Activated T-cell treated with anti-CD3 and anti-CD28 coated beads for 48 hours (primary cell): ENCODE results near the gene ATF6B.
A peak's percentile ranks its signal among the peaks of the same experiment; 100 is the strongest.

Experiments used
- DNase-seq: peaks from one replicate; pipeline ENCODE4 v3.0.0-alpha.2; 2020; ENCODE audit warnings: low read depth

Gene ATF6B

DNA sequence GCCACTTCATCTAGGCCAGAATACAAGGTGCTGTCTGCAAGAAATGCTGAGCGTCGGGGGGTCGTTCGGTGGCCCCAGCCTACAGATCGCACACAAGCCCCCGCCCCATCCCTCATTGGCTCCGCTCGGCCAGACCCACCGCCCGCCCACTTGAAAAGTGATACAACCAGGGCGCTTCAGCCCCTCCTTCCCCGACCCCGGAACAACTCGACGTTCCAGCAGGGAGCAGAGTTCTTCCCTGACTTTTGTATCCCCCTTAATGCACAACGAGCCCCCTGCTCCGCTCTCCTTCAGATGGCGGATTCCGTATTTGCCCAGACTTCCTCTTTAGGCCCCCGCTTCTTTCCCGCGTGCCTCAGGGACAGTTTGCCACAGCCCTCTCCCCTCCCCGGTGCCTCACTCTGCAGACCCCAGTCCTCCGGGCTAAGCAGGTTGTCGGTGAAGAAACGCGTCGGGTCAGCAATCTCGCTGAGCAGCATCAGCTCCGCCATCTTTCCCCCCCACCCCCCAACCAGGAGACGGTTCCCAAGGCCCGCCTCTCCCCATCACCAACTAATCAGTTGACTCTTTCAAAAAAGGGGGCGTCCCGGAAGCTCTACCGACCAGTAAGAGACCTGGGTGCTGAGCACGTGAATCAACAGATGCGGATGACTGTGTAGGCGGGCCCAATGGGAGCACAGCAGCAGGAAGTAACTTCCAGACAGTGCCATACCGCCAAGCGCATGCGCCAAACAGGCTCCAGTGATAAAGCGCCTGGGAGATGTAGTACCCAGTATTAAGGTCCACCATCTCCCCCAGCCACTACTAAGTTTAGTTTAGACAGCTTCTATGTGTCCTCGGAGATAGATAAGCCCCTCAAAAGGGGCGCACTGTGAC, at the start of gene ATF6B:
ATF6B (minus strand) TSS at position 530 of the 876 bp plus-strand sequence; CDS start at position 491, 39 bp downstream.
- DNase-seq, result peak; percentile 91

- peak; percentile 33 for DNase-seq
These were observed 49.2 kb upstream of the ATF6B start for GRCh38 chr6:32177183-32177787.

GRCh38 chr6:32176476-32177182, 48.6 kb upstream of the ATF6B start:
- no peak for DNase-seq

GRCh38 chr6:32175711-32176475, 47.8 kb upstream of the ATF6B start, which contains the start of gene AGPAT1:
TSS of gene AGPAT1 (minus strand) at chr6:32176084. CDS start at chr6:32171496, 4,588 bp downstream.
- DNase-seq, result peak; percentile 94

DNA sequence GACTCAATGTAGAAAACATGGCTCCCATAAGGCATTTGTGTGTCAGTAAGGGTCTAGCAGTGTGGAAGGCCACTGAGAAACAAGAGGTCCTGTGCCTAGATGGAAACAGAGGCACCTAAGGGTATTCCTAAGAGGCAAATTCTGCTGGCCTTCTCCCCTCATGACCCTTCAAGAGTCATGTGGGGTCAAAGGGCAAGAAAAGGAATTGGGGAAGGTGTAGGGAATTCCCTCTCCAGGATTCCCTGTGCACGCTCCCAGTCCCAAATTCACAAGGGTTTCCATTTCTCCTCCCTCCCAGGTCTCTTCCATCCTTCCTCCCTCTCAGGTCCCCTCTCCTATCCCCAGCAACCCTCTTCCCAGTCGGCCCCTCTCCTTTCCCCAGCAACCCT, 47.3 kb upstream of the ATF6B start:
- no peak for DNase-seq

GRCh38 chr6:32174416-32174815, 46.4 kb upstream of the ATF6B start:
- DNase-seq, result no peak

- DNase-seq, result no peak
These were observed 45.1 kb upstream of the ATF6B start for GRCh38 chr6:32173051-32173727.

DNA sequence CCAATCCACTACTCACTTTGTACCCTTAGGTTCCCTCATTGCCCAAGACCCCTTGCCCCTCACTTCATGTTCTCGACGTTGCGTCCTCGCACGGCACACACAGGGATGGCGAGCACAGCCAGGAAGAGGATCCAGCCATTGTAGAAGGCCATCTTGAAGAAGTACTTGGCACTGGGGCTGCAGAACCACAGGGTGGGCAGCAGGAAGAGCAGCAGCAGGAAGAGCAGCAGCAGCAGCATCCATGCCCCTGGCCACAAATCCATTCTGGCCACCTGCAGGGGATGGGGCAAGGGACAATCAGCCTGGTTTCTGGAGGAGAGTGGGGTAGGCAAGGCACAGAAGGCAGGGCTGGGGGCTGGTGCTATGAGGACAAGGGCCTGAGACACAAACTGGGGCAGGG, 43.2 kb upstream of the ATF6B start:
- no peak for DNase-seq

DNA sequence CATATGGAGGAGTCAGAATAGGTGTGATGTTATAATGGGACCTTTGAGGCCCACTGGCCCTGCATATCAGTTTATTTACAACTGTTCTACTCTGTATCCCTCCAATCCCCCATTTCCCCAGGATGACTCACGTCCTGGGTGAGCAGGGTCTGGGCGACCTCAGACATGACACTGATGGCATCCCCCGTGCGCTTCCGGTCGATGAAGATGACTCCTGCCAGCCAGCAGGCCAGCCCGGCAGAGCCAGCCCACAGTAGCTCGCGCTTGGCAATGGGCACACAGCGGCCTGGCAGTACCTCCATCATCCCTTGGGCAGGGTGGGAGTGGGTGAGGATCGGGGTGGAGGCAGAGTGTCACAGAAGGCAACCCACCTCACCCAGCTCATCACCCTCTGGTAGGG, 42.2 kb upstream of the ATF6B start:
- no peak for DNase-seq

- DNase-seq, result no peak
These were observed 41.0 kb upstream of the ATF6B start for GRCh38 chr6:32168807-32169591.

- DNase-seq, result no peak
These were observed 40.3 kb upstream of the ATF6B start for GRCh38 chr6:32168350-32168749.

DNA sequence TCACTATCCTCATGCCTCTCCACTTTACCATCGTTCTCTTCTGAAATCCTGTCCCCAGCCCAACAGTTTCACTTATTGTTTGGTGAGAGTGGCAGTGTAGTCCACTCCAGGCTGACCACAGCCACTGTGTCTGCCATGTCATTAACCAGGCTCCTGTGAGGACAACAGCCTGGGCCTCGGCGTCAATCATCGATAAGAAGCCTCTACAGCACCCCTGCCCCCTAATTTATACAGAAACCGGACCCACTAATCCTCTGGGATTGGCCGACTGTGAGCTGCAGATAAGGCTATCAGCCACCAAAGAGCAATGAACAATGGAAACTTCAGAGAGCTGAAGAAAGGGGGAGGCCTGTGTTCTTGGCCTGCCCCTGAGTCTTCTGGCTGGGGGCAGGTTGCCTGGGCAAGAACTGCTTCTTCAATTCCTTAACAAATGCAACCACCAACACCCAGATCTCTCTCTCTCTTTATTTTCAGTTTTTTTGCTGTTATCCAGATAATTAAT, 39.8 kb upstream of the ATF6B start:
- no peak for DNase-seq

DNA sequence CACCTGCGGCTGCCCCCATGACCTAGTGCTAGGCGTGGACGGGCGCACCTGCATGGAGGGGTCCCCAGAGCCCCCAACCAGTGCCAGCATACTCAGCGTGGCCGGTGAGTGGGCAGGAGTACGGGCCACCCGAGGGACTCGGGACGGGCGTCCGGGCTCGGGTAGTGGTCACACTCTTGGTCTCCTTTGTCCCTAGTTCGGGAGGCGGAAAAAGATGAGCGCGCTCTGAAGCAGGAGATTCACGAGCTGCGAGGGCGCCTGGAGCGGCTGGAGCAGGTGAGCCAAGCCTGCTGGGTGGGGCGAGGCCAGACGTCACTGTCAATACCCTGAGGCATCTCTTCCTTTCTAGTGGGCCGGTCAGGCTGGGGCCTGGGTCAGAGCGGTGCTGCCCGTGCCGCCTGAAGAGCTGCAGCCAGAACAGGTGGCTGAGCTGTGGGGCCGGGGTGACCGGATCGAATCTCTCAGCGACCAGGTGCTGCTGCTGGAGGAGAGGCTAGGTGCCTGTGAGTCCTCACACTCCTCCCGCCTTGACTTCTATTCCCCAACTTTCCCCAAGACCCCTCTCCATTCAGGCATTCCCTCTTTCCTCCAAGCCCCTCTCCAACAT, 39.2 kb upstream of the ATF6B start:
- DNase-seq, result no peak

DNA sequence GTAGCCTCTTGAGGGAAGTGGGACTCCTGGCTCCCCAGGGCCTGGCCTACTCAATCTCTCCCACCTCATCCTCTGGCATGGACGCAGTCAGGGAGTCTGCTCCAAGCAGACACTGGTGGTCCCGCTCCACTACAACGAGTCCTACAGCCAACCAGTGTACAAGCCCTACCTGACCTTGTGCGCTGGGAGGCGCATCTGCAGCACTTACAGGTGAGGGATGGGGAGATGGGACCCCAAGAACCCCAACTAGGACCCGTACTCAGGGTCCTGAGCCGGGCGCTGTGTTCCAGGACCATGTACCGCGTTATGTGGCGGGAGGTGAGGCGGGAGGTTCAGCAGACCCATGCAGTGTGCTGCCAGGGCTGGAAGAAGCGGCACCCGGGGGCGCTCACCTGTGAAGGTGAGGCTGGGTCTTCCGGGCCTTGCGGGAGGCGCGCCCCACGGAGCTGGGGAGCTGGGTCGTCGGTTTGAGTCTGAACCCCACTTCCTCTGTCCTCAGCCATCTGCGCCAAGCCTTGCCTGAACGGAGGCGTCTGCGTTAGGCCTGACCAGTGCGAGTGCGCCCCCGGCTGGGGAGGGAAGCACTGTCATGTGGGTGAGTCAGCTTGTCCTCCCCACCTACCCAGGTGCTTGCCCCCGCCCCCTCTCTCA, 38.5 kb upstream of the ATF6B start:
- DNase-seq, result no peak

DNA sequence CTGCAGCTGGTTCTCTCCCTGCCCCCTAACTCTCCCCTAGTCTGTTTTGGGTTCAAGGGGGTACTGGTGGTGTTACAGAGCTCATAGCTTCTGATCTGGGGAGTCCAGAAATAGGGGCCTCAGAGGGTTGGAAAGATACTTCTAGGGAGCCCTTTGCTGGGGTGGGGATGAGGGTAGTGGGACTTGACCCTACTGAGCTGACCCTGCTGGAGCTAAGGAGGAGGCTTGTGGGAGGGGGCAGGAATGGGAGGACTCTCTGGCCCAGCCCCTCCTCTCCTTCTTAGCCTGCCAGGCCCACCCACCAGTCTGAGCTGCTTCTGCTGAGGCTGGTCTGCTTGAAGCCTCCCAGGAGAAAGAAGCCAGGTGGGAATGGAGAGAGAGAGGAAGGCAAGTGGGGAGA, 36.2 kb upstream of the ATF6B start, which contains the start of gene EGFL8:
EGFL8 (plus strand) TSS at position 301 of the 400 bp plus-strand sequence. CDS start 1,571 bp downstream, outside the sequence.
- DNase-seq, result no peak

DNA sequence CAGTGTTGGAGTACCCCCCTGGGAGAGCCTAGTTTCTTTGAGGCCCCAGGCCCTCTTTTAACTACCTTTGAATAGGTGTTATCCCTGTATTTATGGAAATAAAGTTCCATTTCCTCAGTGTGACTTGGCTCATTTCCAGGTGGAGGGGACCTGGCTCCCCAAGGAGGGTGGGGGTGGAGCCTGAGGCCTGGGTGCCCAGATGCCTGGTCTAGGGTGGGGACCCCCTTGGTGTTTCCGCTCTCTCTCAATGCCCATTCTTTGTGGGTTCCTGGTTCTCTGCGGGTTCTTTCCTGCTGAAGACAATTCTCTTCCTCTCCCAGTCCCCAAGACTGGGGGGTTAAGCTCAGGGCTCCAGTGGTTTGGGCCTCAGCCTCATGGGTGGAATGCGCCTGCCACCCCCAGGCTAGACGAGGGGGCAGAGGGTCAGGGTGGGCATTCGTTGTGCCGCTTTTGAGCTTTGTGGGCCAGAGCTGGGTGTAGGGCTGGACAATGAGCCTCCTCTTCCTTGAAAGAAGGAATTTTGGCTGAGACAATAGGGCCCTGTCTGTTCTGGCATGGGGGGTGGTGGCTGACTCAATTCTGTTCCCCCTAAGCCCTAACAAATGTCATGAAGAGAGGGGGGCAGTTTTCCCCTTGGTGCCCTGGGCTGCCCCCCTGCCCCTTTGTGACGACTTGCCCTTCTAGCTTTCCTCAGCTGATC, 35.7 kb upstream of the ATF6B start:
- no peak for DNase-seq

- no peak for DNase-seq
These were observed 30.0 kb upstream of the ATF6B start for GRCh38 chr6:32158052-32158451.

DNA sequence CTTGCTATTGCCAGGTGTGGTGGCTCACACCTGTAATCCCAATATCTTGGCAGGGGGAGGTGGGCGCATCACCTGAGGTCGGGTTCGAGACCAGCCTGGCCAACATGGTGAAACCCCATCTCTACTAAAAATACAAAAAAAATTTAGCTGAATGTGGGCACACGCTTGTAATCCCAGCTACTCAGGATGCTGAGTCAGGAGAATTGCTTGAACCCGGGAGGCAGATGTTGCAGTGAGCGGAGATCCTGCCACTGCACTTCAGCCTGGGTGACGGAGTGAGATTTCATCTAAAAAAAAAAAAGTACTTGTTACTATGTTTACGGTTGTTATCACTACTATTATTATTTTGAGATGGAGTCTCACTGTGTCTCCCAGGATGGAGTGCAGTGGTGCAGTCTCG, 28.8 kb upstream of the ATF6B start:
- DNase-seq, result no peak
